ENCODE results near the gene NRDC.

The NRDC gene

GRCh38 chr1:51788938-51789337 is 89.6 kb downstream of the NRDC start:
- TF ChIP-seq GATA2 (IDR thresholded peaks at IDR 0.05; ENCODE audit: low read depth, low read length): no peak
- no peak for TF ChIP-seq GATA3 (IDR thresholded peaks at IDR 0.05; ENCODE audit: low read depth, low read length)

GRCh38 chr1:51784997-51785421 is 93.5 kb downstream of the NRDC start:
- TF ChIP-seq GATA3 (IDR thresholded peaks at IDR 0.05; ENCODE audit: low read depth, low read length) (no peak), GATA2 (IDR thresholded peaks at IDR 0.05; ENCODE audit: low read depth, low read length) (no peak)

DNA sequence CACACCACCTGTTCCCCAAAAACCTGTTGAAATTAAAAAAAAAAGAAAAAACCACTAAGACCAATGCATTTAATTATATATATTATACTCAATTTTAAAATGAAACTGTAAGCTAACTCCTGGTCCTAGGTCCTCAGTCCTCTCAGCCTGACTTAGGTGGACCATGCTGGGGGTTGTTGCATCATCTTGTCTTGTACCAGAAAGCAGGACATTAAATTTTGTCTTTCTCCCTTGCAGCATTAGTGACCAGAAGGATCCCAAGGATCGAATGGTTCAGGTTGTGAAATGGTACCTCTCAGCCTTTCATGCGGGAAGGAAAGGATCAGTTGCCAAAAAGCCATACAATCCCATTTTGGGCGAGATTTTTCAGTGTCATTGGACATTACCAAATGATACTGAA is 97.6 kb downstream of the NRDC start:
- TF ChIP-seq GATA3 (IDR thresholded peaks at IDR 0.05; ENCODE audit: low read depth, low read length): no peak
- no peak for TF ChIP-seq GATA2 (IDR thresholded peaks at IDR 0.05; ENCODE audit: low read depth, low read length)

- no peak for TF ChIP-seq GATA3 (IDR thresholded peaks at IDR 0.05; ENCODE audit: low read depth, low read length)
- TF ChIP-seq GATA2 (IDR thresholded peaks at IDR 0.05; ENCODE audit: low read depth, low read length): no peak
Measured at GRCh38 chr1:51776408-51776807, 102.1 kb downstream of the NRDC start.

- TF ChIP-seq GATA3 (IDR thresholded peaks at IDR 0.05; ENCODE audit: low read depth, low read length): no peak
- TF ChIP-seq GATA2 (IDR thresholded peaks at IDR 0.05; ENCODE audit: low read depth, low read length): no peak
Measured at GRCh38 chr1:51768971-51769588, 109.4 kb downstream of the NRDC start.

DNA sequence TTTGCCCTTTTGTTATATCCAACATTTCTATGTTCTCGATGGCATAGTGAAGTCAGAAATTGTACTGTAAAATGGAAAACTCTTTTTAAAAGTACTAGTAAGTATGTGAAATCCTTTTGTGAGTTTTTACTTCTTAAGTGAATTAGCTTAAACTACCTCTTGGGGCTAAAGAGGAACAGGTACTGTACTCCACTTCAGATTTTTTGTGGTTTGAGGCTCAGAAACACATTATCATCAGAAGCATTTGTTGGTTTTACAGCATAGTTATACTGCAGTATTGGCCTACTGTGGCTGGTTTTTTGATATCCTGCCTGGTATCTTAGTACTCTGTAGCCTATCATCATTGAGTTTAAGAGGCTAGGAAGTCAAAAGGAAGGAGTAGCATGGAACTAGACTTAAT is 117.2 kb downstream of the NRDC start:
- TF ChIP-seq GATA2 (IDR thresholded peaks at IDR 0.05; ENCODE audit: low read depth, low read length) (no peak), GATA3 (IDR thresholded peaks at IDR 0.05; ENCODE audit: low read depth, low read length) (no peak)

- TF ChIP-seq GATA3 (IDR thresholded peaks at IDR 0.05; ENCODE audit: low read depth, low read length) (no peak), GATA2 (IDR thresholded peaks at IDR 0.05; ENCODE audit: low read depth, low read length) (no peak)
Measured at GRCh38 chr1:51760872-51761271, 117.7 kb downstream of the NRDC start.

- TF ChIP-seq GATA2 (IDR thresholded peaks at IDR 0.05; ENCODE audit: low read depth, low read length) (no peak), GATA3 (IDR thresholded peaks at IDR 0.05; ENCODE audit: low read depth, low read length) (no peak)
Measured at GRCh38 chr1:51758310-51758709, 120.2 kb downstream of the NRDC start.

DNA sequence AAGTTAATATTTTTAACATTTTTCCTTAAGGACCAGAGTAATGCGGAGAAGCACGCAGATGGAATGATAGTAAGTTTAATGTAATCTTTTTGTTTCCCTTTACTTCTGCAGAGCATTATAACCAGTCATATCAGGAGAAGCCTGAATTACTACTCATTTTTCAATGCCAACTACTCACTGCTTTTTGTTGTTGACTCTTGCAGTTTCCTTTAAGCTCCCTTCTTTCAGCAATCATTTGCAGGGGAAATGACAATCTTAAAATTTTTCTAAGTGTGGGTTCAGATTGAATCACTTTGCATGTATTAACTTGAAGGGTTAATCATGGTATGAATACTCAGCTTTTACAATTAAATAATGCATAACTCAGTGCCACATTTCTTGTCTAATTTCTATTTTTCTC is 122.2 kb downstream of the NRDC start:
- TF ChIP-seq GATA2 (IDR thresholded peaks at IDR 0.05; ENCODE audit: low read depth, low read length) (no peak), GATA3 (IDR thresholded peaks at IDR 0.05; ENCODE audit: low read depth, low read length) (no peak)

- no peak for TF ChIP-seq GATA2 (IDR thresholded peaks at IDR 0.05; ENCODE audit: low read depth, low read length)
- no peak for TF ChIP-seq GATA3 (IDR thresholded peaks at IDR 0.05; ENCODE audit: low read depth, low read length)
Measured at GRCh38 chr1:51755437-51755836, 123.1 kb downstream of the NRDC start.

GRCh38 chr1:51754666-51755065 is 123.9 kb downstream of the NRDC start:
- TF ChIP-seq GATA2 (IDR thresholded peaks at IDR 0.05; ENCODE audit: low read depth, low read length): no peak
- TF ChIP-seq GATA3 (IDR thresholded peaks at IDR 0.05; ENCODE audit: low read depth, low read length): no peak

GRCh38 chr1:51753969-51754368 is 124.6 kb downstream of the NRDC start:
- TF ChIP-seq GATA3 (IDR thresholded peaks at IDR 0.05; ENCODE audit: low read depth, low read length): no peak
- no peak for TF ChIP-seq GATA2 (IDR thresholded peaks at IDR 0.05; ENCODE audit: low read depth, low read length)

- TF ChIP-seq GATA3 (IDR thresholded peaks at IDR 0.05; ENCODE audit: low read depth, low read length) (no peak), GATA2 (IDR thresholded peaks at IDR 0.05; ENCODE audit: low read depth, low read length) (no peak)
Measured at GRCh38 chr1:51752073-51752948, 126.2 kb downstream of the NRDC start.

DNA sequence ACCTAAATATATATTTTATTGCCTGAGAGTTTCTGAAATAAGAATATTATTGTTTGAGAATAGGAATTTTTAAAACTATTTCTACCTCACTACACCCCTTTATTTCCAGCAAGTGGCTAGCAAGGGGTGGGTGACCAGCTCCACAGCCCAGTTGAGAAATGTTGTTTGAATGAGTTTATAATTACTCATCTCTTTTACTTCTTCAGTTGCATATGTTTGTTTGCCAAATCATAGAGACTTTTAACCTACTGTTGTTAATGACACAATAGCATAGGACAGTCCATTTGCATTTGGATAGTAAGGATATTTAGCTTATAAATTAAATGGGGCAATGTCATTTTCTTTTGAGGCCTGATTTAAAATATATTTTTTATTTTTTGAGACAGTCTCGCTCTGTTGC is 127.8 kb downstream of the NRDC start:
- no peak for TF ChIP-seq GATA2 (IDR thresholded peaks at IDR 0.05; ENCODE audit: low read depth, low read length)
- TF ChIP-seq GATA3 (IDR thresholded peaks at IDR 0.05; ENCODE audit: low read depth, low read length): no peak

DNA sequence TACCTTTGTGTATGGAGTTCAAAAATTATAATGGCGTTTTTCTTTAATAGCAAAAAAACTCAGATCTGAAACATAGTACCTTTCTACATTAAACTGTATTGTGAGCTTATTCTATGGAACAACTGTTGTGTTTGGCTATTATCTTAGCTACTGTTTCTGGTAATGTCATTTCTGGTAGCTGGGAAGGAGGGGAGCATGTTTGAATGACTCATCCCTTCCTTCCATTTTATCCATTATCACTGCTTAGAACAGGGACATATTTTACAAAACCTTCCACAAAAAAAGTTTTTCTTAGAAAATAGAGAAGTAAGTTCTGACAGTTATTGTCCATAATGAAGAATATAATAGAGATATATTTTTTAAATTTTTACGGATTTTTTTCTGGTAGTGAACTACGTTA is 128.3 kb downstream of the NRDC start:
- TF ChIP-seq GATA2 (IDR thresholded peaks at IDR 0.05; ENCODE audit: low read depth, low read length) (no peak), GATA3 (IDR thresholded peaks at IDR 0.05; ENCODE audit: low read depth, low read length) (no peak)
